IPS-20b (cell line): ENCODE measurements around the gene ALPL.
"Not testable (repeated sequence)": the region's sequence is repeated elsewhere in the genome, so short reads cannot be mapped to it uniquely, and the experiment has no call there.

Experiments
- H3K27ac ChIP-seq: one replicate; pipeline ENCODE4 v1.5.1; 2013; ENCODE audit warnings: low read length
- H3K27me3 ChIP-seq: 2 replicates; pipeline ENCODE4 v1.6.1; 2013; ENCODE audit warnings: mild to moderate bottlenecking, low read length, inconsistent platforms; ENCODE audit not compliant: insufficient read depth
- H3K36me3 ChIP-seq: 2 replicates; pipeline ENCODE4 v1.6.1; 2013; ENCODE audit warnings: low read depth, mild to moderate bottlenecking, inconsistent platforms, low read length, moderate library complexity; ENCODE audit not compliant: insufficient read depth
- H3K4me1 ChIP-seq: 2 replicates; pipeline ENCODE4 v1.6.1; 2013; ENCODE audit warnings: mild to moderate bottlenecking, control low read depth, inconsistent platforms, low read length, moderate library complexity; ENCODE audit not compliant: insufficient read depth
- H3K4me3 ChIP-seq: 2 replicates; pipeline ENCODE4 v1.5.1; 2013; ENCODE audit warnings: mild to moderate bottlenecking, low read length, inconsistent platforms
- H3K9ac ChIP-seq: 2 replicates; pipeline ENCODE4 v1.6.1; 2013; ENCODE audit warnings: low read depth, mild to moderate bottlenecking, inconsistent platforms, low read length, moderate library complexity
- H3K9me3 ChIP-seq: 2 replicates; pipeline ENCODE4 v1.6.1; 2013; ENCODE audit warnings: mild to moderate bottlenecking, low read depth, low read length, inconsistent platforms; ENCODE audit not compliant: insufficient read depth

The ALPL gene

DNA sequence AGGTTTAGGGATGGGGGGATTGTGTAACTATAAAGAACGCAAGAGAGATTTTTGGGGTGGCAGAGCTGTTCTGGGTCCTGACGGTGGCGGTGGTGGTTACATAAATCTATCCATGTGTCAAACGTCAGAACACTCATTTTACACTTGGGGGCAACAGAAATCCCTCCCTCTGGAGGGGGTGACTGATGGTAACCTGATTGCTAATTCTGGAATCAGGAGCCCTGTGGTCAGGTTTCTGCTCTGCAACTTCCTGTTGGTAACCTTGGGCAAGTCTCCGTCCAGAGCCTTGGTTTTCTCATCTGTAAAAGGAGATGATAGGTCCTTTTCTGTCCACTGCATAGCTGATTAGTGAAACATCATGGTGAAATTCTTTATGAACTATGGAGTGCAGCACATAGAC is 40.9 kb downstream of the ALPL start:
- Histone ChIP-seq H3K4me3 (no peak overlapping the region), H3K9ac (no peak overlapping the region), H3K9me3 (no peaks in the 10 kb centered on the region), H3K36me3 (no peaks in the 10 kb centered on the region), H3K27ac (no peak overlapping the region), H3K27me3 (no peaks in the 10 kb centered on the region), H3K4me1 (peaks cover 25% of the 10 kb centered on the region)

- H3K27ac ChIP-seq, result no peak overlapping the region
- H3K4me1 ChIP-seq, result peaks cover 25% of the 10 kb centered on the region
- peaks cover 1% of the 10 kb centered on the region; the same call in 1 of the 2 replicates for H3K36me3 ChIP-seq
- H3K9me3 ChIP-seq, result no peaks in the 10 kb centered on the region
- H3K27me3 ChIP-seq, result no peaks in the 10 kb centered on the region
- H3K4me3 ChIP-seq, result no peak overlapping the region
- H3K9ac ChIP-seq, result no peak overlapping the region
Observed at GRCh38 chr1:21550866-21551475, 41.7 kb downstream of the ALPL start.

GRCh38 chr1:21552715-21553114 is 43.5 kb downstream of the ALPL start:
- Histone ChIP-seq H3K27ac (no peak overlapping the region), H3K9me3 (no peaks in the 10 kb centered on the region), H3K4me1 (peaks cover 18% of the 10 kb centered on the region), H3K27me3 (no peaks in the 10 kb centered on the region), H3K36me3 (peaks cover 16% of the 10 kb centered on the region; the same call in 1 of the 2 replicates), H3K4me3 (no peak overlapping the region), H3K9ac (no peak overlapping the region)

- Histone ChIP-seq H3K9me3 (no peaks in the 10 kb centered on the region), H3K36me3 (peaks cover 21% of the 10 kb centered on the region; the same call in 1 of the 2 replicates), H3K9ac (peak overlapping the region; percentile 33; the same call in 1 of the 2 replicates), H3K27ac (no peak overlapping the region), H3K4me1 (peaks cover 17% of the 10 kb centered on the region), H3K27me3 (no peaks in the 10 kb centered on the region), H3K4me3 (peak overlapping the region; percentile 43; the same call in 1 of the 2 replicates)
Observed at GRCh38 chr1:21553116-21553926, 44.1 kb downstream of the ALPL start.

DNA sequence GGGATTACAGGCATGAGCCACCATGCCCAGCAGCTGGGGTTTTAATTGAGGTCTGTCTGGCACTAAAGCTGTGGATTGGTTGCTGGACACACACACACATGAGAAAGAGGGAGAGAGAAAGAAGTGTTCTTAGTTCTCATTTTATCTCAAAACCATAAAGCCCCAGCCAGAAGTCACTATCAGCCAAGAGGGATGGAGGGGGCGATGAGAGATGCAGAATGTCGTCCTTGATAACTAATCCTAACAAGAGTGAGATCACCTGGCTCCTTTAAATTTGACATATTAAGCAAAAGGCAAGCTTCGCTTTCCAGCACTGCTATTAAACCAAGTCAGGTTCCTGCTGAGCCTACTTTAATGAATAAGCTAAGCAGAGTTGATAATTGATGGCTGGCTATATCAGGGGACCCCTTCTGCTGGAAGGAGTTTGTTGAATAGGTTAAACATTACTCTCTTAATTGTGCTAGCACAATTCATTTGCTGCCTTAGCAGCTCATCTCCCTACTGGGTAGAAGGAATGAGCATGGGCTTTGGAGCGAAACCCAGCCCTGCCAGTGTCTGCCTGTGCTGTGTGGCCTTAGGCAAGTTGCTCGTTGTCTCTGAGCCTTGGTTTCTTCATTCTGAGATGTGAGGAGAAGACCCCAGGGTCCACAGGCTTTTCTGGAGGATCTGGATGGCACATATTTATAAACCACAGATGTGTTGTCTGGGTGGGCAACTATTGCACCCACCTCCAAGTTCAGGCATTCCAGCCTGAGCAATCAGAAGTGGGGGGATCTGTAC is 50.8 kb downstream of the ALPL start:
- Histone ChIP-seq H3K9ac (no peak overlapping the region), H3K4me1 (no peaks in the 10 kb centered on the region), H3K4me3 (no peak overlapping the region), H3K27me3 (no peaks in the 10 kb centered on the region), H3K9me3 (no peaks in the 10 kb centered on the region), H3K27ac (no peak overlapping the region), H3K36me3 (peaks cover 37% of the 10 kb centered on the region; the same call in 1 of the 2 replicates)

- Histone ChIP-seq H3K4me1 (no peaks in the 10 kb centered on the region), H3K27ac (no peak overlapping the region), H3K36me3 (peaks cover 43% of the 10 kb centered on the region; the same call in 1 of the 2 replicates), H3K9ac (no peak overlapping the region), H3K4me3 (no peak overlapping the region), H3K9me3 (no peaks in the 10 kb centered on the region), H3K27me3 (no peaks in the 10 kb centered on the region)
Observed at GRCh38 chr1:21560916-21561638, 51.9 kb downstream of the ALPL start.

DNA sequence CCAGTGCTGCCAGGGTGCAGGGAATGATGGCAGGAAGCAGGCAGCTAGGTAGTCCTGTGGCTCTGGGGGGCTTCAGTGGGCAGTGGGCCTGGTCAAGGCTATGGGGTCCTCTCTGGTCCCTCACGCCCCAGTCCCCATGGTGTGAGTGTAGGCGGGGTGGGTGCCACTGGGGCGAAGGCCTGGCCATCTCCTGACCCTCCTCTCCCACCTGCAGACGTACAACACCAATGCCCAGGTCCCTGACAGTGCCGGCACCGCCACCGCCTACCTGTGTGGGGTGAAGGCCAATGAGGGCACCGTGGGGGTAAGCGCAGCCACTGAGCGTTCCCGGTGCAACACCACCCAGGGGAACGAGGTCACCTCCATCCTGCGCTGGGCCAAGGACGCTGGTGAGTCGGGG is 53.7 kb downstream of the ALPL start:
- Histone ChIP-seq H3K4me3 (no peak overlapping the region), H3K9ac (no peak overlapping the region), H3K27ac (no peak overlapping the region), H3K4me1 (no peaks in the 10 kb centered on the region), H3K36me3 (peaks cover 31% of the 10 kb centered on the region), H3K27me3 (no peaks in the 10 kb centered on the region), H3K9me3 (no peaks in the 10 kb centered on the region)

- H3K27ac ChIP-seq, result no peak overlapping the region
- H3K4me1 ChIP-seq, result no peaks in the 10 kb centered on the region
- H3K27me3 ChIP-seq, result no peaks in the 10 kb centered on the region
- no peak overlapping the region for H3K4me3 ChIP-seq
- H3K9ac ChIP-seq, result no peak overlapping the region
- H3K9me3 ChIP-seq, result no peaks in the 10 kb centered on the region
- H3K36me3 ChIP-seq, result peaks cover 30% of the 10 kb centered on the region
Observed at GRCh38 chr1:21563971-21564370, 54.7 kb downstream of the ALPL start.

GRCh38 chr1:21564521-21565095 is 55.4 kb downstream of the ALPL start:
- Histone ChIP-seq H3K27ac (no peak overlapping the region), H3K27me3 (no peaks in the 10 kb centered on the region), H3K9me3 (no peaks in the 10 kb centered on the region), H3K9ac (no peak overlapping the region), H3K4me1 (no peaks in the 10 kb centered on the region), H3K4me3 (no peak overlapping the region), H3K36me3 (peaks cover 30% of the 10 kb centered on the region)

- no peaks in the 10 kb centered on the region for H3K27me3 ChIP-seq
- no peaks in the 10 kb centered on the region for H3K4me1 ChIP-seq
- peaks cover 30% of the 10 kb centered on the region for H3K36me3 ChIP-seq
- no peak overlapping the region for H3K27ac ChIP-seq
- no peak overlapping the region for H3K4me3 ChIP-seq
- no peaks in the 10 kb centered on the region for H3K9me3 ChIP-seq
- no peak overlapping the region for H3K9ac ChIP-seq
Observed at GRCh38 chr1:21565285-21565684, 56.1 kb downstream of the ALPL start.

GRCh38 chr1:21566361-21566760 is 57.1 kb downstream of the ALPL start:
- not testable (repeated sequence) for H3K27me3 ChIP-seq, H3K4me3 ChIP-seq, H3K4me1 ChIP-seq, H3K9me3 ChIP-seq, H3K9ac ChIP-seq, H3K27ac ChIP-seq
- peaks cover 34% of the 10 kb centered on the region for H3K36me3 ChIP-seq
